ENCODE measurements around the gene SP1.

DNA sequence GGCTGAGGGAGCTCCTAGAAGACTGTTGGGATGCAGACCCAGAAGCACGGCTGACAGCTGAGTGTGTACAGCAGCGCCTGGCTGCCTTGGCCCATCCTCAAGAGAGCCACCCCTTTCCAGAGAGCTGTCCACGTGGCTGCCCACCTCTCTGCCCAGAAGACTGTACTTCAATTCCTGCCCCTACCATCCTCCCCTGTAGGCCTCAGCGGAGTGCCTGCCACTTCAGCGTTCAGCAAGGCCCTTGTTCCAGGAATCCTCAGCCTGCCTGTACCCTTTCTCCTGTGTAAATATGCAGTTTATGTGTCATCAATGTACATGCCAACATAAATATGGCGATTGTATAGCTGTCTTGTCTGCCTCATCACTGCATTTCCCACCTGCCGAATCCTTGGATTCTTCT lies 51.2 kb downstream of the SP1 start:
- TF ChIP-seq, protein P1, sequence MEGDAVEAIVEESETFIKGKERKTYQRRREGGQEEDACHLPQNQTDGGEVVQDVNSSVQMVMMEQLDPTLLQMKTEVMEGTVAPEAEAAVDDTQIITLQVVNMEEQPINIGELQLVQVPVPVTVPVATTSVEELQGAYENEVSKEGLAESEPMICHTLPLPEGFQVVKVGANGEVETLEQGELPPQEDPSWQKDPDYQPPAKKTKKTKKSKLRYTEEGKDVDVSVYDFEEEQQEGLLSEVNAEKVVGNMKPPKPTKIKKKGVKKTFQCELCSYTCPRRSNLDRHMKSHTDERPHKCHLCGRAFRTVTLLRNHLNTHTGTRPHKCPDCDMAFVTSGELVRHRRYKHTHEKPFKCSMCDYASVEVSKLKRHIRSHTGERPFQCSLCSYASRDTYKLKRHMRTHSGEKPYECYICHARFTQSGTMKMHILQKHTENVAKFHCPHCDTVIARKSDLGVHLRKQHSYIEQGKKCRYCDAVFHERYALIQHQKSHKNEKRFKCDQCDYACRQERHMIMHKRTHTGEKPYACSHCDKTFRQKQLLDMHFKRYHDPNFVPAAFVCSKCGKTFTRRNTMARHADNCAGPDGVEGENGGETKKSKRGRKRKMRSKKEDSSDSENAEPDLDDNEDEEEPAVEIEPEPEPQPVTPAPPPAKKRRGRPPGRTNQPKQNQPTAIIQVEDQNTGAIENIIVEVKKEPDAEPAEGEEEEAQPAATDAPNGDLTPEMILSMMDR (IDR thresholded peaks at IDR 0.05): no peak
- TF ChIP-seq EZH2 (IDR thresholded peaks at IDR 0.05; ENCODE audit: borderline replicate concordance, insufficient read depth, low read depth, low read length, poor library complexity, severe bottlenecking): no peak
